Neural crest cell (in vitro differentiated cells): ENCODE data around the gene ETV1. TPM values are rescaled to one million over a fixed set of nuclear protein-coding genes. Genes with fewer than 3 reads are reported as not detected.

Experiments
- DNase-seq: peaks from one replicate; pipeline ENCODE4 v3.0.0; 2021; ENCODE audit warnings: low read depth, mixed read lengths, low spot score
- H3K27ac Mint-ChIP-seq: one replicate; pipeline ENCODE4 v1.8.0; 2021; ENCODE audit warnings: mild to moderate bottlenecking, mixed read lengths; ENCODE audit not compliant: unreplicated experiment
- H3K27me3 Mint-ChIP-seq: 2 replicates; pipeline ENCODE4 v1.8.0; 2021; ENCODE audit warnings: low read depth, mild to moderate bottlenecking, mixed read lengths
- H3K36me3 Mint-ChIP-seq: 2 replicates; pipeline ENCODE4 v1.8.0; 2021; ENCODE audit warnings: low read depth, mild to moderate bottlenecking, mixed read lengths
- H3K4me1 Mint-ChIP-seq: 2 replicates; pipeline ENCODE4 v1.8.0; 2021; ENCODE audit warnings: mixed read lengths
- H3K4me3 Mint-ChIP-seq: one replicate; pipeline ENCODE4 v1.8.0; 2021; ENCODE audit warnings: mild to moderate bottlenecking, mixed read lengths
- H3K9me3 Mint-ChIP-seq: 2 replicates; pipeline ENCODE4 v1.8.0; 2021; ENCODE audit warnings: mixed read lengths
- long read RNA-seq: library from polyadenylated mRNA; unstranded; transcript quantifications from one replicate; pipeline ENCODE4 v2.0.0, GENCODE V29; 2020
- total RNA-seq: library from RNA; stranded (reverse); gene quantifications from 2 replicates; pipeline ENCODE4 v1.2.1, GENCODE V29; 2021
- TF ChIP-seq, protein P1 (sequence below): fragments of 200-600 bp; sonication (generic); conservative IDR thresholded peaks from 2 replicates; pipeline ENCODE4 v1.5.0; 2021; ENCODE audit warnings: antibody characterized with exemption, mild to moderate bottlenecking

ETV1 gene
- 89.4 and 104 TPM in 2 replicates for total RNA-seq
- long read RNA-seq, full-length matches to known transcripts: 21 of 69 reads
- long read RNA-seq, partial matches to known transcripts: 40 of 69 reads
- long read RNA-seq, other reads (novel, unspliced or antisense): 8 of 69 reads

DNA sequence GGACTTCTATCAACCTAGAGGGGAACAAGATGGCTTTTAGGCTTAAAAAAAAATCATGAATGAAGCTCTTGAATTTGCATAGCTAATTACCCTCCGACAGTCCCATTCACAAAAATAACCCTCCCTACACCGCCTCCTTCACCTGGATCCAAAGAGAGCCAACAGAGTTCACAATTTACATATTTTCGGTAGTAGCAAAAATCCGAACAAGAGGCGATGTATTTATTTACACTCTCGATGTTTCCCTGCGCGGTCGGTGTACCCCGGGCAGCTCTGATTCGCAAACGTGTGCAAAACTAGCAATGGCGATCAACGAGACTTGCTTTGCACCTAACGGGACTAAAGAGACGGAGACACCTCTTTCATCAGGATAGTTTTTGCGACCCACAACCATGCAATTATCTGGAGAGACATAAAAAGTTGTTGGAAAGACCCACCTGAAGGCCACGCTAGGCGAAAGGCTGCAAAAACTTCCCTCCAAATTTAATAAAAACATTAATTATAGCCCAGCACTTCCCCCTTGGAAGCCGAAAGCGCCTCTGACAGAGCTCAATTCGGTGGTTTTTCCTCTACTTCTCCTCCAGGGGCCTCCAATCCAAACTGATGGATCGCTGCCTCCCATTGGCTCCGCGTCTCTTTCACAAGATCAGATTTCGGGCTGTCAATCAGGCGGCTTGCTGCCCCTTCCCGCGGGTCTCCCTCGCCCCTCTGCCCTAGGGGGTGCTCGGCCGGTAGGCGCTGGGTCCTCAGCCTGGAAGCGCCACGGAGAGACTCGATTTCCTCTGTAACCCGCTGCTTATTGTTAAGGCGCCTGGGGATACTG, at the start of gene ETV1:
ETV1 (minus strand) TSS at position 541 of the 823 bp plus-strand sequence. CDS start 614 bp downstream, outside the sequence.
- DNase-seq: peak; percentile 75
- H3K4me1 Mint-ChIP-seq: peaks cover 32% of the 10 kb centered on the region
- no peaks in the 10 kb centered on the region for H3K36me3 Mint-ChIP-seq
- H3K27ac Mint-ChIP-seq: no peak within 1 kb of the TSS
- TF ChIP-seq, protein P1, sequence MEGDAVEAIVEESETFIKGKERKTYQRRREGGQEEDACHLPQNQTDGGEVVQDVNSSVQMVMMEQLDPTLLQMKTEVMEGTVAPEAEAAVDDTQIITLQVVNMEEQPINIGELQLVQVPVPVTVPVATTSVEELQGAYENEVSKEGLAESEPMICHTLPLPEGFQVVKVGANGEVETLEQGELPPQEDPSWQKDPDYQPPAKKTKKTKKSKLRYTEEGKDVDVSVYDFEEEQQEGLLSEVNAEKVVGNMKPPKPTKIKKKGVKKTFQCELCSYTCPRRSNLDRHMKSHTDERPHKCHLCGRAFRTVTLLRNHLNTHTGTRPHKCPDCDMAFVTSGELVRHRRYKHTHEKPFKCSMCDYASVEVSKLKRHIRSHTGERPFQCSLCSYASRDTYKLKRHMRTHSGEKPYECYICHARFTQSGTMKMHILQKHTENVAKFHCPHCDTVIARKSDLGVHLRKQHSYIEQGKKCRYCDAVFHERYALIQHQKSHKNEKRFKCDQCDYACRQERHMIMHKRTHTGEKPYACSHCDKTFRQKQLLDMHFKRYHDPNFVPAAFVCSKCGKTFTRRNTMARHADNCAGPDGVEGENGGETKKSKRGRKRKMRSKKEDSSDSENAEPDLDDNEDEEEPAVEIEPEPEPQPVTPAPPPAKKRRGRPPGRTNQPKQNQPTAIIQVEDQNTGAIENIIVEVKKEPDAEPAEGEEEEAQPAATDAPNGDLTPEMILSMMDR: peak; percentile 49
- H3K4me3 Mint-ChIP-seq: no peak within 1 kb of the TSS
- H3K9me3 Mint-ChIP-seq: no peaks in the 10 kb centered on the region
- no peaks in the 10 kb centered on the region for H3K27me3 Mint-ChIP-seq

DNA sequence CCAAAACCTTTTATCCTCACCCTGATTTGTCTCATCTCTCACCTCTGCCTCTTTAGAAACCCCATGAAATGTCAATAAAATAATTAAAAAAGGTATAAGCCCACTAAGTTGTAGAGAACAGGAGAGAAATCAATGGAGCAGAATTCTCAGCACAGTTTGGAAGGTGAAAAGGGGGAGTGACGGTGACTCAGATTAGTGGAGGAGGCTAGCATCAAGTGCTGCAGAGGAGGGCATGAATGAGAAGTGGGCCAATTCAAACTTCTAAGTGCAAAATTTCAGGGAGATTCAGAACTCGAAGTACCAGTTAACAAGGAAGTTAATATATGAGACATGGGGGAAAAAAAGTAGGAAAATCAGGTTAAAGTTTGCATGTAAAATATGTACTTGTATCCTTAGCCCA, 34.9 kb upstream of the ETV1 start:
- Mint-ChIP-seq H3K4me3 (no peak overlapping the region), H3K36me3 (no peaks in the 10 kb centered on the region), H3K4me1 (no peaks in the 10 kb centered on the region), H3K27ac (no peak overlapping the region), H3K27me3 (no peaks in the 10 kb centered on the region), H3K9me3 (no peaks in the 10 kb centered on the region)
- no peak for DNase-seq
- TF ChIP-seq, protein P1: no peak

DNA sequence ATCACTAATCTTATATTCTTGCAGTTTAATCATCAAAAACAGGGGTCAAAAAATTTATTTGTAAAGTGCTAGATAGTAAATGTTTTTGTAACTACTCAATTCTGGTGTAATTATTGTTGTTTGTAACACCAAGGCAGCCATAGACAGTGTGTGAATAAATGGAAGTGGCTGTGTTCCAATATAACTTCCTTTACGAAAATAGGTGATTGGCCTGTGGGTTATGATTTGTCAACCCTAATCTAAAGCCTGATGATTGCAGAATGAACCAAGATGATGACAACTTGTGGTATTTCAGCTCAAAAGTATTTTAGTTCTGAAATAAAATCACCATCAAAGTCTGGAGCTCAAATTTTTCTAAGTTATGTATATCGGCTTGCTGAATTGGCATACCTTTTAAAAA, 34.4 kb upstream of the ETV1 start:
- H3K9me3 Mint-ChIP-seq: no peaks in the 10 kb centered on the region
- H3K36me3 Mint-ChIP-seq: no peaks in the 10 kb centered on the region
- no peaks in the 10 kb centered on the region for H3K4me1 Mint-ChIP-seq
- TF ChIP-seq, protein P1: no peak
- no peaks in the 10 kb centered on the region for H3K27me3 Mint-ChIP-seq
- no peak for DNase-seq
- no peak overlapping the region for H3K27ac Mint-ChIP-seq
- H3K4me3 Mint-ChIP-seq: no peak overlapping the region

DNA sequence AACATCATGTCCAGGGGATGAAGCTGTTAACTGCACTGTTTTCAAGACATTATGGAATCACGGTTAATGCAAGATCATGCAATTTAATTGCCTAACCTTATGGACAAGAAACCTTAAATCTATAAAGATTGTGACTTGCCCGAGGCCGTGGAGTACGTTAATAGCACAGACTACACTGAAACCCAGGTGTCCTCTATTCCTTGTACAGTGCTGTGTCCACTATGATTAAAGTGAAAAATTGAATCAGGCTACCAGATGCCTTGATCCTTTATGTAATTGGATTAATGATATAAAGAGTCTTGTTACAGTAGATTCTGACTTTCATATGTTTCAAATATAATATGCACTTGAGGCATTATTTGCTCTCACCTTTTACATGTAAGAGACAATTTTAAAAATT, 33.9 kb upstream of the ETV1 start:
- no peak overlapping the region for H3K4me3 Mint-ChIP-seq
- no peak for DNase-seq
- no peaks in the 10 kb centered on the region for H3K36me3 Mint-ChIP-seq
- TF ChIP-seq, protein P1: no peak
- no peaks in the 10 kb centered on the region for H3K4me1 Mint-ChIP-seq
- no peaks in the 10 kb centered on the region for H3K27me3 Mint-ChIP-seq
- H3K27ac Mint-ChIP-seq: no peak overlapping the region
- no peaks in the 10 kb centered on the region for H3K9me3 Mint-ChIP-seq

DNA sequence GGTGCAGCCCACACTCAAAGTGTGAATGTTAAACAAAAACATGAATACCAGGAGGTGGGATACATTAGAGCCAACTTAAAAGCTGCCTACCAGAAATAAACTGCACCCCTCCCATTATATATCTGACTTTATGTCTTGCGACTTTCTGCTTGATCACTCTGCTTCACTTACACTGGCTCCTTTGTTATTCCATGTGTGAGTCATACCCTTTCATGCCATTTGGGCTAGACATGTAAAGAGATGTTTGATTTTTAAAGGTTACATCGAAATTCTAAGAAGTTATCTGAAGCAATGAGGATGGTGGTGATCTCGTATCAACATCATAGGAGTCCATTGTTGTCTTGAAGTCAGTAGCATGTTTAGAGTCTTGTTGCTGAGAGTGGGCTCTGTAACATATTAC, 31.6 kb upstream of the ETV1 start:
- Mint-ChIP-seq H3K27ac (no peak overlapping the region), H3K27me3 (no peaks in the 10 kb centered on the region), H3K9me3 (no peaks in the 10 kb centered on the region), H3K36me3 (no peaks in the 10 kb centered on the region), H3K4me1 (peaks cover 4% of the 10 kb centered on the region), H3K4me3 (no peak overlapping the region)
- no peak for DNase-seq
- TF ChIP-seq, protein P1: no peak
